ENCODE data around the gene NT5M.

DNA sequence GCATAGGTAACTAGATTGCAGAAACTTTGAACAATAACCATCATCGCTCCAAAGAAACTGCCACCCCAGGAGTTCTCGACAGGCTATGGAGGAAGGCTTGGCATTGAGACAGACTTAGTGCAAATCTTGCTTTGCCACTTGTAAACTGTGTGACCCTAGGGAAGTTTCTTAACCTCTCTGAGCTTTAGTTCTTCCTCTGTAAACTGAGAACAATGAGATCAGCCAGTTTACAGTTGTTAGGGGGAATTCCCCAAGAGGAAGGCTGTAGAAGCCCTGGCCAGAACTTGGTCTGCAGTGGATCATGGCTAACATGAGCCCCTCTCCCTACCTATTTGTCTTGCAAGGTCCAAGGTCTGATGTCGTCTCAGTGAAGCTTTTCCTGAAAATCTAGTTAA lies 78.9 kb downstream of the NT5M start:
- TF ChIP-seq, protein P1, sequence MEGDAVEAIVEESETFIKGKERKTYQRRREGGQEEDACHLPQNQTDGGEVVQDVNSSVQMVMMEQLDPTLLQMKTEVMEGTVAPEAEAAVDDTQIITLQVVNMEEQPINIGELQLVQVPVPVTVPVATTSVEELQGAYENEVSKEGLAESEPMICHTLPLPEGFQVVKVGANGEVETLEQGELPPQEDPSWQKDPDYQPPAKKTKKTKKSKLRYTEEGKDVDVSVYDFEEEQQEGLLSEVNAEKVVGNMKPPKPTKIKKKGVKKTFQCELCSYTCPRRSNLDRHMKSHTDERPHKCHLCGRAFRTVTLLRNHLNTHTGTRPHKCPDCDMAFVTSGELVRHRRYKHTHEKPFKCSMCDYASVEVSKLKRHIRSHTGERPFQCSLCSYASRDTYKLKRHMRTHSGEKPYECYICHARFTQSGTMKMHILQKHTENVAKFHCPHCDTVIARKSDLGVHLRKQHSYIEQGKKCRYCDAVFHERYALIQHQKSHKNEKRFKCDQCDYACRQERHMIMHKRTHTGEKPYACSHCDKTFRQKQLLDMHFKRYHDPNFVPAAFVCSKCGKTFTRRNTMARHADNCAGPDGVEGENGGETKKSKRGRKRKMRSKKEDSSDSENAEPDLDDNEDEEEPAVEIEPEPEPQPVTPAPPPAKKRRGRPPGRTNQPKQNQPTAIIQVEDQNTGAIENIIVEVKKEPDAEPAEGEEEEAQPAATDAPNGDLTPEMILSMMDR (IDR thresholded peaks at IDR 0.05; ENCODE audit: insufficient read depth, low read length) = no peak
- TF ChIP-seq POLR2AphosphoS5 (IDR thresholded peaks at IDR 0.05; ENCODE audit: low read depth) = no peak

Data from HL-60 (cell line).